NCI-H2081 (cell line): ENCODE results near the gene CATSPERZ.
A peak's percentile ranks its signal among the peaks of the same experiment; 100 is the strongest.

Experiments
- DNase-seq, 2 experiments: peaks; one replicate each; lab custom pipeline; 2025; lab: John Stamatoyannopoulos, UW

CATSPERZ gene

GRCh38 chr11:64342869-64343745 is 42.9 kb downstream of the CATSPERZ start:
- no peak for DNase-seq

GRCh38 chr11:64343767-64344559 is 43.8 kb downstream of the CATSPERZ start:
- no peak for DNase-seq

- no peak for DNase-seq
Observed at GRCh38 chr11:64344787-64345186, 44.6 kb downstream of the CATSPERZ start.

GRCh38 chr11:64347193-64347867 is 47.2 kb downstream of the CATSPERZ start:
- no peak for DNase-seq

GRCh38 chr11:64348383-64349024 is 48.3 kb downstream of the CATSPERZ start:
- DNase-seq = no peak

- no peak for DNase-seq
Observed at GRCh38 chr11:64349025-64349387, 48.8 kb downstream of the CATSPERZ start.

GRCh38 chr11:64349404-64349803 is 49.2 kb downstream of the CATSPERZ start:
- DNase-seq = no peak

- DNase-seq = no peak
Observed at GRCh38 chr11:64351136-64351631, 51.0 kb downstream of the CATSPERZ start.

- DNase-seq = peak; percentile 62 to 79
Observed at GRCh38 chr11:64352099-64352994, 52.2 kb downstream of the CATSPERZ start.

- DNase-seq = peak; percentile 68 to 87
Observed at GRCh38 chr11:64352995-64353714, 53.0 kb downstream of the CATSPERZ start.

GRCh38 chr11:64353715-64354506 is 53.8 kb downstream of the CATSPERZ start:
- DNase-seq = peak in 1 of 2 experiments; percentile 44
